Stimulated activated CD8-positive, alpha-beta memory T cell treated with anti-CD3 and anti-CD28 coated beads, Interleukin-4, amount 100 ng/mL, for 24 hours (primary cell): ENCODE data around the gene B3GNT3.
"Not testable (repeated sequence)": the region's sequence is repeated elsewhere in the genome, so short reads cannot be mapped to it uniquely, and the experiment has no call there.

Experiments used
- DNase-seq: peaks from one replicate; pipeline ENCODE4 v3.0.0-alpha.2; 2020; ENCODE audit warnings: low read depth

Gene B3GNT3

DNA sequence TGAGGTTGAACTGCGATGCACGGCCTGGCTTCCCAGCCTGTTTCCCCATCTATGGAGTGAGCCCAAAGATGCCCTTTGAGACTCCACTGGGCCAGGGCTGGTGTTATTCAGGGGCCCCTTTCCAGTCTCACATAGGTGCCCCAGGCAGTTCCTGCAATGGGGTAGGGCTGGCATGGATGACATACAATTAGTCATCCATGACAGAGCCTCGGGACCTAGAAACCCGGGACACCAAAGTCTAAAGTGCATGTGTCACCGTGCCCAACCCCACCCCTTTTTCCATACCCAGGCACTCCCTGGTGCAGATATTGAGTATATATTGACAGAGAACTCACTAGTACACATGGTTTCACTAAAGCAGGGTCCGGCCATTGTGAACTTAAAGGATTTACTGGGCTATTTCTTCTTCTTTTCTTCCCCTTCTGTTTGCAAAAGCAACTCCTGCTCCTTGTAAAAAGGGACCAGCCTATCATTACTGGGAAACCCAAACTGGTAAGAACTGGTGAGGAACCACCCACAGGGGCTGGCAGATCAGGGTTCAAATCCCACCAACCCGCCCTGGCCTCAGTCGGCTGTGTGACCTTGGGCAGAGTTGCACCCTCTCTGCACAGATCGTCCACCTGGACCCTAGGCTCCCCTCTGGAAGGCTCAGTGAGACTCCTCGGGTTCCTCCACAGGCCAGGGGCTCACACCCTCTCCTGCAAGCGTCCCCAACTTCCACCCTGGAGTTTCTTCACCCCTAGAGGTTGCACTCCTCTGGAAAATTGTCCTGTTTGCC is 2.7 kb downstream of the B3GNT3 start:
- DNase-seq, result peak; percentile 25

- DNase-seq, result not testable (repeated sequence)
Measured at GRCh38 chr19:17798599-17798998, 3.7 kb downstream of the B3GNT3 start.

DNA sequence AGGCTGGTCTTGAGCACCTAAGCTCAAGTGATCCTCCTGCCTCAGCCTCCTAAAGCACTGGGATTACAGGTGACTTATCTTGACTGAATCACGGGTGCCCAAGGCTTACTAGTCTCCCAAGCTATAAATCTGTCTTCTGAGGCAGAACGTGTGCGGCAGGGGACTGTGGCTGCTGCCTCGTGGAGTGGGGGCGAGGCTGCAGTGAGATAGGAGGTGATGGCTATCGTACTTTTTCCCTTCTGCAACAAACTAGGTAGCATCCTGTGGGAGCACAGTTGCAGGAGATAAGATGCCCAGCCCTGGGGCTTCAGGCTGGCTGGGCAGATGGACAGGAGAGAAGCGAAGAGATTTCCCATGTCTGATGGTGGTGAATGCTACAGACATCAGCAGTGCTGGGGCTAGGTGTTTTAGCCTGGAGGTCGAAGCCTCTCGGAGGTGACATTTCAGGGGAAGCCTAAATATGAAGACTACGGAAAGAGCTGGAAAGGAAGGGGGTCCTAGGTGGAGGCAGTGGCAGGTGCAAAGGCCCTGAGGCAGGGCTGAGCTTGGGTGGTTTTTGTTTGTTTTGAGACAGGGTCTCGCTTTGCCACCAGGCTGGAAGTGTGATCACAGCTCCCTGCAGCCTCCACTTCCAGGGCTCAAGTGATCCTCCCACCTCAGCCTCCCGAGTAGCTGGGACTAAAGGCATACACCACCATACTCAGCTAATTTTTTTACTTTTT is 7.4 kb downstream of the B3GNT3 start:
- DNase-seq, result no peak

DNA sequence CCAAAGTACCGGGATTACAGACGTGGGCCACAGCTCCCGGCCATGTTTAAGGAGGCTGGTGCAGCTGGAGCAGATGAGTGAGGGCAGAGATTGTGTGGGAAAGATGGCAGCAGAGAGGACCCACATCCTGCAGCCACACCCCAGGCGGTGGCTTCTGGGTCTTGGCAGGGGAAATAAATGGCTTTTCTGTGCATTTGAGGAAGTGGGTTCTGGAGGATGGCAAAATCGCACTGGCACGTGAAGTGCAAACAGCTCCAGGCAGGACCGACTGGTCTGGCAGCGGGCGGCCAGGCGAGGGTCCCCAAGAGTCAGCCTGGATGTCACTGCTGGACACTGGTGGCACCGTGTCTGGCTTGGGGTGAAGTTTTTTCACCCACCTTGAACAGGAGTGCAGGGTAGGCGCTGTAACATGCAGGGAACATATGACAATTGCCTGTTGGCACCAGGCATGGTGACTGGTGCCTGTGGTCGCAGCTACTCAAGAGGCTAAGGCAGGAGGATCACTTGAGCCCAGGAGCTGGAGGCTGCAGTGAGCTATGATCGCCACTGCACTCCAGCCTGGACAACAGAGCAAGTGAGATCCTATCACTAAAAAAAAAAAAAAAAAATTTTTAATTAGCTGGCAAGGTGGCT is 8.4 kb downstream of the B3GNT3 start:
- no peak for DNase-seq

- DNase-seq, result no peak
Measured at GRCh38 chr19:17805427-17805826, 10.5 kb downstream of the B3GNT3 start.

DNA sequence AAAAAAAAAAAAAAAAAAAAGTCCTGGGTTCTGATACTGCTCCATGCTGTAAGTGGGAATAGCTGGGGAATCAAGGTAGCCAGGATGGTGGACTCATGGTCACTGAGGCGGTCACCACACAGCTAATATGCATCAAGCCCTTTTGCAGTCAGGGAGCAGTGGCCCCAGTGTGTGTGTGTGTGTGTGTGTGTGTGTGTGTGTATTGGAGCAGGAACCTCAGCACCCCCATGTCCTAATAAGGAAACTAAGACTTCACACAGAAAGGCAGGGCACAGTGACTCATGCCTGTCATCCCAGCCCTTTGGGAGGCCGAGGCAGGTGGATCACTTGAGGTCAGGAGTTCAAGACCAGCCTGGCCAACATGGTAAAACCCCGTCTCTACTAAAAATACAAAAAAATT is 12.0 kb downstream of the B3GNT3 start:
- no peak for DNase-seq

- DNase-seq, result no peak
Measured at GRCh38 chr19:17807731-17808316, 12.9 kb downstream of the B3GNT3 start.

GRCh38 chr19:17811103-17811502 is 16.2 kb downstream of the B3GNT3 start:
- no peak for DNase-seq

DNA sequence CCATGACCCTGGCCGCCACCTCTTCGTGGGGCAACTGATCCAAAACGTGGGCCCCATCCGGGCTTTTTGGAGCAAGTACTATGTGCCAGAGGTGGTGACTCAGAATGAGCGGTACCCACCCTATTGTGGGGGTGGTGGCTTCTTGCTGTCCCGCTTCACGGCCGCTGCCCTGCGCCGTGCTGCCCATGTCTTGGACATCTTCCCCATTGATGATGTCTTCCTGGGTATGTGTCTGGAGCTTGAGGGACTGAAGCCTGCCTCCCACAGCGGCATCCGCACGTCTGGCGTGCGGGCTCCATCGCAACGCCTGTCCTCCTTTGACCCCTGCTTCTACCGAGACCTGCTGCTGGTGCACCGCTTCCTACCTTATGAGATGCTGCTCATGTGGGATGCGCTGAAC is 16.7 kb downstream of the B3GNT3 start:
- no peak for DNase-seq

DNA sequence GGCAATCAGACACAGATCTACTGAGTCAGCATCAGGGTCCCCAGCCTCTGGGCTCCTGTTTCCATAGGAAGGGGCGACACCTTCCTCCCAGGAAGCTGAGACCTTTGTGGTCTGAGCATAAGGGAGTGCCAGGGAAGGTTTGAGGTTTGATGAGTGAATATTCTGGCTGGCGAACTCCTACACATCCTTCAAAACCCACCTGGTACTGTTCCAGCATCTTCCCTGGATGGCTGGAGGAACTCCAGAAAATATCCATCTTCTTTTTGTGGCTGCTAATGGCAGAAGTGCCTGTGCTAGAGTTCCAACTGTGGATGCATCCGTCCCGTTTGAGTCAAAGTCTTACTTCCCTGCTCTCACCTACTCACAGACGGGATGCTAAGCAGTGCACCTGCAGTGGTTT is 17.2 kb downstream of the B3GNT3 start:
- DNase-seq, result no peak

GRCh38 chr19:17817668-17818363 is 22.9 kb downstream of the B3GNT3 start:
- no peak for DNase-seq

DNA sequence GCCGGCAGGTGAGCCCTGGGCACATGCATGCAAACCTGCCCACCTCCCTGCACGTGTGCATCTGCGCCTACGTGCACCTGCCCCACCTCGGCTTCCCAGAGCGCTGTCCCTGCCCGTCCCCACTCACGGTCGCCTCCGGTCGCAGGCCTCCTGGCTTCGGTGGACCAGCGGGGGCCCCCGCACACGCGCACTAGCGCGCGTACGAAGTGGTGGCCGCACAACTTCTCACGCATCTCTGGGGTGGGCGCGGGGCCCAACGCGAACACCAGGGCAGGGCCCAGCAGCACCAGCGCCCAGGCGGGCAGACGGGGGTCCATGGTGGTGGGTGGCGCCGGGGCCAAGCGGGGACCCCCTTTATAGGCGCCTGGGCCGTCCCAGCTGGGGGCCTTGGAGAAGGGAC is 26.3 kb downstream of the B3GNT3 start, which contains the start of gene INSL3:
TSS of gene INSL3 (minus strand) at position 330 of the 400 bp plus-strand sequence. CDS start at position 317, 13 bp downstream.
- no peak for DNase-seq

DNA sequence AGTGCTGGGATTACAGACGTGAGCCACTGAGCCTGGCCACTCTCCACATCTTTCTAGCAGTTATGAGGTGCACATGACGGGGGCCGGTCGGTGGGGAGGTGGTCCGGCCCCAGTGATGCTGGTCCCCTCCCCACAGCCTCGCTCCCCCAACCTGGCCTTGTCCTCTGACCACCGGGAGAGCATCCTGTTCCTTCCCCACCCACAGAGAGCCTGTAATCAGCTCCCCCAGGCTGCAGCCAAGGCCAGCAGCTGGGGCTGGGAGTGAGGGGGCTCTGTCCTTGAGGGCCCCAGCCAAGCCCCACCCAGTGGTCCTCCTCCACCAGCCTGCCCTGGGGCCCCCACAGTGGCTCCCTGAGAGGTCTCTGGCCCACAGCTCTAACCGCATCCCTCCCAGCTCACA is 29.4 kb downstream of the B3GNT3 start:
- DNase-seq, result no peak

GRCh38 chr19:17826508-17827056 is 31.6 kb downstream of the B3GNT3 start:
- no peak for DNase-seq

- DNase-seq, result no peak
Measured at GRCh38 chr19:17829855-17830566, 35.1 kb downstream of the B3GNT3 start.

DNA sequence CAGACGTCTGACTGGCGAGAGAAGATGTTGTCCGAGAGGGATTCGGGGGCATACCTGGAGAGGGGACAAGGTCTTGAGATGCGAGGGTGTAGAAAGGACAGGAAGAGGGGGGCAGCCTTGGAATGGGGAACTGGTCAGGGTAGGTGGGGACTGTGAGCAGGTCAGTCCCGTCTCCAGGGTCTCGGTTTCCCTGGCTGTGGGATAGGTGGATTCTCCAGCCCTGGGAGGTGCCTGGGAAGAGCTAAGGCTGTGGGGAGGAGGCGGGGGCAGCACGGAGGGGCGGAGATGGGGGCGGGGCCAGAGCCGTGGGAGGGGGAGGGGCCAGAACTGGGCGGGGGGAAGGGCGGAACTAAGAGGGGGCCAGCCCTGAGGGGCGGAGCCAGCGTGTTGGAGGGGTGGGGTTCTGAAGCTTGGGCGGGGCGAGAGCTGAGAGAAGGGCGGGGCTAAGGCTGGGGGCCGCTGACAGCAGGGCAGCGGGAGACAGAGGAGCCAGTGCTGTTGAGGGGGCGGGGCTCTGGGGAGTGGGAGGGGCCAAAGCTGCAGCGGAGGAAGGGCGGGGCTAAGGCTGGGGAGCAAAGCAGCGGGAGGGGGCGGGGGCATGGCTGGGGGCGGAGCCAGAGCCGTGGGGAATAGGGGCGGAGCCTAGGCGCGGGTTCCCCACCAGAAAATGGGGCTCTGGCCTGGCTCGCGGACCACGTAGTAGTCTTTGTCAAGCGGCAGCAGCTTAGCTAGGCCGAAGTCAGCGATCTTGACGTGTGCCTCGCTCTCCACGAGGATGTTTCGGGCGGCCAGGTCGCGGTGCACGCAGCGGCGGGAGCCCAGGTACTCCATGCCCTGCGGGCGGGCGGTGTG is 35.9 kb downstream of the B3GNT3 start:
- peak; percentile 38 for DNase-seq

DNA sequence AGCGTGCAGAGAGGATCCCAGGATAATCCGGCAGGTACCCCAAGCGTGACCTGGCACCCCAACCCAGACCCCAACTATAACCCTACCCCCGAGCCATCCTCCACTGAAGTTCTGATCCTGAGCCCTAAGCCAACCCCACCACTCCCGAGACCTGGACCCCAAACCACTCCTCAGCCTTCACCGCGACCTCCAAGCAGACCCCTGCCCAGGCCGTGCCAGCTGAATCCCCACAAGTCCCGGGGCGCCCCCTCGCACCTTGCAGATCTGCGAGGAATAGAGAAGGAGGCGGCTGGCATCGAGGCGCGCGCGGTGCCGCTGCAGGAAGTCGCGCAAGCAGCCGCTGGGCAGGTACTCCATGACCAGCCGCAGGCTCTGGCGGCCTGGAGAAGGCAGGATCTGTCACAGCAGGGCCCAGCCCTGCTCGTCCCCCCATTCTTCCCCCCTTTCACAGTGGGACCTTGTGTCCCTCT is 36.5 kb downstream of the B3GNT3 start:
- no peak for DNase-seq

- DNase-seq, result no peak
Measured at GRCh38 chr19:17832443-17833208, 37.7 kb downstream of the B3GNT3 start.
